ENCODE data around the gene ADISSP.

DNA sequence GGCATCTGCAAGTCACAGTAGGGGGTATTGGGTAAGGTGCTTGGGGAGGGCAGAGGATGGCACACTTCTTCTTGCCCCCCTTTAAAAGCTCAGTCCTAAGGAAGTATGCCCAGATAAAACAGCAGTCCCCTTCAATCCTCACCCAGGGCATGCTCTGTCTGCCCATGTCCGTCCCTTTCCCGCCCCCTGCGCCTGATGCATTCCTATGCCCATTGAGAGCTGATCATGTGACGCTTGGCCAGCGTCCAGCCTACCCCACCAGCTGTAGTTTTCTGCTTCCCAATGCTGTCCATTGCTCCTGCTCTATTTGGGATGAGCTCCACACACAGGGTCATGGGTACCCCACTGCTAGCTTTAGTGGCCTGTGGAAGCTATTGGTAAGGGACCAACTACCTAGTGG, 63.5 kb downstream of the ADISSP start:
- no peak for TF ChIP-seq POLR2A (IDR thresholded peaks at IDR 0.05; ENCODE audit: low read depth, low read length)
- no peak for TF ChIP-seq POLR2AphosphoS5 (IDR thresholded peaks at IDR 0.05; ENCODE audit: low read depth, low read length)
